PC-9 (cell line): ENCODE data around the gene NSA2.

Experiments
- CTCF ChIP-seq: fragments of 200-600 bp; sonication (generic); conservative IDR thresholded peaks from 2 replicates; pipeline ENCODE4 v1.6.1; 2017; ENCODE audit warnings: mixed run types, antibody characterized with exemption, mild to moderate bottlenecking, moderate library complexity
- EZH2 ChIP-seq: fragments of 200-600 bp; sonication (generic); IDR thresholded peaks from 2 replicates; pipeline ENCODE4 v1.8.0; 2017; ENCODE audit warnings: antibody characterized with exemption, low read depth

- TF ChIP-seq CTCF (no peak), EZH2 (no peak)
These were observed 11.6 kb downstream of the NSA2 start for GRCh38 chr5:74778609-74779008.
